ENCODE measurements around the gene TNFRSF4.

Gene TNFRSF4

DNA sequence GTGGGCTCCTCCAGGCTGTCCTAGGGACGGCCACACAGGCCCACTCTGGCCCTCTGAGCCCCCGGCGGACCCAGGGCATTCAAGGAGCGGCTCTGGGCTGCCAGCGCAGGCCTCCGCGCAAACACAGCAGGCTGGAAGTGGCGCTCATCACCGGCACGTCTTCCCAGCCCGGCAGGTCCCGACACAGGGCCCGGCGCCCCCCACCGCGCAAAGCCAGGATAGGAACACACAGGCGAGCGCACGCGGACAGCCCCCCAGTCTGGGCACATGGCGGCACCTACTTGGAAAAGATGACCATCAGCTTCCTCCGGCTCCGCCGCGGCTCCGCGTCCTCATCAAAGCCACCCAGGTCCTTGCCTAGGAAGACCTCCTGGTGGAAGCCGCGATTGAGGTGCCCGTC is 14.2 kb upstream of the TNFRSF4 start:
- TF ChIP-seq, protein P1, sequence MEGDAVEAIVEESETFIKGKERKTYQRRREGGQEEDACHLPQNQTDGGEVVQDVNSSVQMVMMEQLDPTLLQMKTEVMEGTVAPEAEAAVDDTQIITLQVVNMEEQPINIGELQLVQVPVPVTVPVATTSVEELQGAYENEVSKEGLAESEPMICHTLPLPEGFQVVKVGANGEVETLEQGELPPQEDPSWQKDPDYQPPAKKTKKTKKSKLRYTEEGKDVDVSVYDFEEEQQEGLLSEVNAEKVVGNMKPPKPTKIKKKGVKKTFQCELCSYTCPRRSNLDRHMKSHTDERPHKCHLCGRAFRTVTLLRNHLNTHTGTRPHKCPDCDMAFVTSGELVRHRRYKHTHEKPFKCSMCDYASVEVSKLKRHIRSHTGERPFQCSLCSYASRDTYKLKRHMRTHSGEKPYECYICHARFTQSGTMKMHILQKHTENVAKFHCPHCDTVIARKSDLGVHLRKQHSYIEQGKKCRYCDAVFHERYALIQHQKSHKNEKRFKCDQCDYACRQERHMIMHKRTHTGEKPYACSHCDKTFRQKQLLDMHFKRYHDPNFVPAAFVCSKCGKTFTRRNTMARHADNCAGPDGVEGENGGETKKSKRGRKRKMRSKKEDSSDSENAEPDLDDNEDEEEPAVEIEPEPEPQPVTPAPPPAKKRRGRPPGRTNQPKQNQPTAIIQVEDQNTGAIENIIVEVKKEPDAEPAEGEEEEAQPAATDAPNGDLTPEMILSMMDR (IDR thresholded peaks at IDR 0.05): no peak

DNA sequence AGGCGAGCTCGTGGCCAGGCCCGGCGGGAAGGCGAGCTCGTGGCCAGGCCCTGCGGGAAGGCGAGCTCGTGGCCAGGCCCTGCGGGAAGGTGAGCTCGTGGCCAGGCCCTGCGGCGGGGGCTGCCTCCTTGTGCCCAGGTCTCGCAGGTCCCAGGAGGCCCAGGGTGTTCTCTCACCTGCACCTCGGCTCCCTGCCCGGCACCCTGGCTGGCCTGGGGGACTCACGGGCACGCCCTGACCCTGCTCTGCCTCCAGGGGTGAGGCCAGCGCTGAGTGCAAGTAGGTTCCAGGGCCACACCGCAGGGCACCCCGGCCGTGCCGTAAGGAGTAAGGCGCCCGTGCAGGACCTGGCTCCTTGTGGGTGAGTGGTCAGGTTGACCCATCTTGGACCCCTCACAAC is 13.4 kb upstream of the TNFRSF4 start:
- TF ChIP-seq, protein P1 (IDR thresholded peaks at IDR 0.05): no peak

DNA sequence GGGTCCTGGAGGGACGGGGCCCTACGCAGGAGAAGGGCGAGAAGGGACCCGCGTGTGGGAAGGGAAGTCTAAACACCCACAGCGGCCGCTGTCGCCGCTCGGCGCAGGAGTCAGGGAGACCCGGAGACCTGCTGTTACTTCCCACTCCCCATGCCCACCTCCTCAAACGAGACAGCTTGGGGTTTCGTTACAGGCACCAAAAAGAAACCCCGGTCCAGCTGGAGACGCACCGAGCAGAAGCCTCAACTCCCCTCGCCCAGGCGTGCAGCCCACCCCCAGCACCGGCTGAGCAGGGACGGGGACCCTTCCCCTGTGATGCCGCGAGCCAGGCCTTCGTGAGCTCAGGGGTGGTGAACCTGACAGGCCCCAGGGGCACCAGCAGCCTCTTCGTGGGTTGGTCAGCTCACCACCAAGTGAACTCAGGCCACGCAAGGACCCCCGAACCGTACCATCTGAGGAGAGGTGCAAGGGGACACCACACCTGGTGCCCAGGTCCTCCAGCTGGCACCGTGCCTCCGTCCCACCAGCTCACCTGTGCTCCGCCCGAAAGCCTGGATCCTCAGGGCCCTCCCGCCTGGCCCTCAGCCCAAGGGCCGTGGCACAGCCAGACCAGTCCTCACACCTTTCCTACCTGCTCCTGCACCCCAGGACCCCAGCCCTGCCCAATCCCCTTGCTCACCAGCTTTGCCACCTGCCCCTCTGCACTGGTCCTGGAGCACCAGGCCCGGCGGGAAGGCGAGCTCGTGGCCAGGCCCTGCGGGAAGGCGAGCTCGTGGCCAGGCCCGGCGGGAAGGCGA is 12.8 kb upstream of the TNFRSF4 start:
- TF ChIP-seq, protein P1 (IDR thresholded peaks at IDR 0.05): no peak

DNA sequence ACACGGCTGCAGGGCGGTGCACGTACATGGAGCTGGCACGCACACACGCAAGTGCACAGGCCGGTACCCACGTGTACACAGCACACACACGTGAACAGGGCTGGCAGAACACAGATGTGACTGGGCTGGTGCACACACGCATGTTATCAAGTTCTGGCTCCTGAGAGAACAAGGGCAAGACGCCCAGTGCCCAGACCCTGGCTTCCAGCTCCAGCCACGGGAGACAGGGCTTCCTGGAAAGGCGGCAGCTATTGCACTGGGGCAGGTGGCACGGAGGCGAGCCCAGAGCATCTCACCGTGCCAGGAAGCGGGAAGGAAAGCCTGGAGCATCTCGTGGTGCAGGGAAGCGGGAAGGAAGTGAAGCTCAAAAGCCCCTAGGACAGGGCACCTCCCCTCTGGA is 12.0 kb upstream of the TNFRSF4 start:
- TF ChIP-seq, protein P1 (IDR thresholded peaks at IDR 0.05): no peak

DNA sequence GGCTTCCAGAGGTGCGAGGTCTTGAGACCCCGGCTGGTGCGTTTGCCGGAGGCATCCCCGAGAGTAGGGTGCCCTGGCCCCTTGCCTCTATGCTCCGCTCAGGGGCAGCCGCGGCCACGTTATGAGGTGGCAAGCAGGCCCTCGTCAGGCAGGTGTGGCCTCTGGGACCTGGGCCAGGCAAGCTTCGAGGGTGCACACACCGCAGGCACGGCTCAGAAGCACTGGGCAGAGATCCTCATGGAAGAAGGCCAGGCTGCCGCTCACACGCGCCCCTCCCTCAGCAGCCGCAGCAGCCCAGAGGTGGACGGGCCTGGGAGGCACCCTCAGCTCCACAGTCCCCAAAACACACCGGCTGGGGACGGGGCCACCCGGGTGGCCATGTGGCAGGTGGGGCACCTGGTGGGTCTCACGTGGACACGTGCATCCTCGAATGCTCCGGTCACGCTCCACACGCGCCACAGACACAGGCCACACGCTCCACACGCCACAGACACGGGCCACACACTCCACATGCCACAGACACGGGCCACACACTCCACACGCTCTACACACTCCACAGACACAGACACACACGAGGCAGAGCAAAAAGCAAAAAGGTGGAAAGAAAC is 11.4 kb upstream of the TNFRSF4 start:
- TF ChIP-seq, protein P1 (IDR thresholded peaks at IDR 0.05): no peak

DNA sequence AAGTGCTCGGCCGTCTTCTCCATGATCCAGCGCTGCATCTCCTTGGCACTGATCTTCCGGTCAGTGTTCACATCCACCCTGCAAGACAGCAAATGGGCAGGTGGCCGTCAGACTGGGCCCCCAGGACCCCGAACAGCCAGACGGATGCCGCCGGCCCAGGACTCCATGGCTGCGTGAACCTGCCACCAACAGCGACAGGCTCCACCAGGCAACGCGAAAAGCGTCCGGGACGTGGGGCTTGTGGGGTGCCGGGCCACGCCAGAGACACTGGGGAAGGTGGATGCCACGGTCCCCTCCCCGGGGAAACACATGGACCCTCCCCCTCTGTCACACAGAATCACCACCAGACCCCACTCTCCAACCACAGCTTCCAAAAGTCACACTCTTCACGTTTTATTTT is 9.9 kb upstream of the TNFRSF4 start:
- TF ChIP-seq, protein P1 (IDR thresholded peaks at IDR 0.05): no peak

DNA sequence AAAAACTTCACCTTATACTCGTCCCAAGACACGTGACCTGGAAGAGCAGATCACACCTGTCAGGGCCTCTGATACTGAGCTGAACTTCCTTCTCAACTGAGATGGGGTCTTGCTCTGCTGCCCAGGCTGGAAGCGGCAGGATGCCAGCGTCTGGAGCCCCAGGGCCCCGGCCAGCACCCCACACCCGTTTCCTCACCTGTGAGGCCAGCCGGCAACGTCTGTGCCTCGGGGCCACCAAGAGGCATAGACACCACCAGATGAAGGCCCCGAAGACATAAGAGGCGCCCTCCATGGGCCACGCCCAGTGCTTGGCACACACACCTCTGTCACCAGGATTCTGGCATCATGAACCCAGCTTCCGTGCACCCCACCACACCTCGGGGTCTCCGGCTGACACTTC is 9.4 kb upstream of the TNFRSF4 start:
- TF ChIP-seq, protein P1 (IDR thresholded peaks at IDR 0.05): no peak

Measured in LNCAP (cell line).